Tibial artery (tissue), 4 donors: Measurements from ENCODE around the gene BTBD6.

ENCODE experiments used
- DNase-seq, 2 donors: peaks; one replicate each; pipeline ENCODE4 v3.0.0-alpha.2; 2019
- H3K27ac ChIP-seq, 2 donors: fragments of 200-600 bp; sonication (generic) in 1 of 2; 1 replicate in 1 of 2; 2 replicates in 1 of 2; pipeline ENCODE4 v1.5.1; 2018 to 2019; ENCODE audit warnings: mild to moderate bottlenecking in 1 of 2
- H3K27me3 ChIP-seq, 2 donors: fragments of 200-600 bp; sonication (generic) in 1 of 2; one replicate each; pipeline versions ENCODE4 v1.5.1 to v1.6.0; 2016 to 2019
- H3K36me3 ChIP-seq, 3 donors: fragments of 200-600 bp; sonication (generic) in 2 of 3; one replicate each; pipeline ENCODE4 v1.5.1; 2016 to 2019; ENCODE audit warnings: mild to moderate bottlenecking in 2 of 3
- H3K4me1 ChIP-seq, 4 donors: fragments of 200-600 bp; sonication (generic) in 2 of 4; 1 replicate in 3 of 4; 2 replicates in 1 of 4; pipeline ENCODE4 v1.5.1; 2016 to 2019
- H3K4me3 ChIP-seq, 2 donors: fragments of 200-600 bp; sonication (generic) in 1 of 2; 1 replicate in 1 of 2; 2 replicates in 1 of 2; pipeline ENCODE4 v1.5.1; 2018 to 2019; ENCODE audit warnings: mild to moderate bottlenecking in 2 of 2
- H3K9me3 ChIP-seq, 3 donors: fragments of 200-600 bp; sonication (generic) in 1 of 3; one replicate each; pipeline ENCODE4 v1.5.1; 2016 to 2019
- intact Hi-C: fragments of 100-400 bp; cut with DNase I; formaldehyde crosslinking; loops from one replicate; pipeline ENCODE4 v1.15.0; 2023; ENCODE audit warnings: low total_unique reads
- TF ChIP-seq, protein P1 (sequence below), 2 experiments: fragments of 200-600 bp in 1 of 2; fragments of 450-650 bp in 1 of 2; IDR thresholded peaks; one replicate each; pipeline ENCODE4 v1.5.1; 2017 to 2019; ENCODE audit warnings: antibody characterized with exemption in 2 of 2, mild to moderate bottlenecking in 1 of 2, moderate library complexity in 1 of 2

The BTBD6 gene

DNA sequence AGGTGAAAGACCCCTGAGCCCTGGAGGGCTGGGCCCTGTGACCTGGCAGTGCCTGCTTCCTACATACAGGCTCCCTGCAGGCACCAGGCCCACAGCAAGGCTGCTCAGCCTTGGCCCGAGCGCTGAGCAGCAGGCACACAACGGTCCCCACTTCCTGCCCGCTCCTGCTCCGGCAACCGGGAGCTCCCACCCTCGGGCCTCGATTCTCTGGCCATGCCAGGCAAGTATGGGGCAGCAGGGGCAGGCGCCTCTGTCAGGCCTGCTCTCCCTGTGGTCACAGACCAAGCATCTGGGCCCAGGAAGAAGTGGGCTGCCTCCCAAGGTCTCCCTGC lies 36.6 kb upstream of the BTBD6 start:
- Histone ChIP-seq H3K36me3 (peaks cover 12 to 75% (median 34%) of the 10 kb centered on the region in 3 donors), H3K4me1 (peaks cover 0 to 6% (median 0%) of the 10 kb centered on the region in 4 donors)
- DNase-seq = no peak

DNA sequence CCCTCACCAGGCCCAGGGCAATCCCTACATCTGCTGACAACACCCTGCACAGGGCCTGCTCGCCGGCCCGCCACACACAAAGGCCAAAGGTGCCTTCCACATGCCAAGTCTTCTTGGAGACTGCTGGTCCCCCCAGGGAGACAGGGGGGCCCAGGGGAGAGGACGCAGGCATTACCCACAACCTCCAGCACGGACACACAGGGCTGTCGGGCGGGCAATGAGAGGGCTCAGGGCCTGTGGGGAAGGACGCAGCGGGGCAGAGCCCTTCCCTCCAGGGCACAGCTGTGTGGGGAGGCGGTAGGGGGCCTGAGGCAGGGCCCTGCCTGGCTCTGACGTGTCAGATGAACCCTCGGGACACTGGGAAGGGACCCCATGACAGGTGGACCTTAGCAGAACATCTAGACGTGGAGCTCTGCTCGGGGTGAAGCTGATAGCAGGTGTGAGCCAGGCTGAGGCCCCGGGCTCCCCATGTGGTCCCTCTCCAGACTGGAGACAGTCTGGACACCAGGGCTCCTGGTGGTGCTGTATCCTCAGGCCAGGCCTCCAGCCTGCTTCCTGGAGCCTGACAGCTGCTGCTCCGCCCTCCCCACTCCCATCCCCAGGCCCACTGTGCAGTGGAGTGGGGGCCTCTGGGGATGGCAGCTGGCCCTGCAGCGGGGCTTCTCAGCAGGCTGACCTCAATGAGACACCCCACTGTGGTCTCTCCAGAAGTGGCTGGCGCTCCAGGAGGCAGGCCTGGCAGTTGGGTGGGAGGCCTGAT lies 35.6 kb upstream of the BTBD6 start:
- peaks cover 22 to 85% (median 44%) of the 10 kb centered on the region in 3 donors for H3K36me3 ChIP-seq
- H3K27me3 ChIP-seq = no peaks in the 10 kb centered on the region
- H3K9me3 ChIP-seq = no peaks in the 10 kb centered on the region
- H3K4me1 ChIP-seq = no peaks in the 10 kb centered on the region
- no peak overlapping the region for H3K27ac ChIP-seq
- no peak overlapping the region for H3K4me3 ChIP-seq
- intact Hi-C loops = no loop called here
- TF ChIP-seq, protein P1, sequence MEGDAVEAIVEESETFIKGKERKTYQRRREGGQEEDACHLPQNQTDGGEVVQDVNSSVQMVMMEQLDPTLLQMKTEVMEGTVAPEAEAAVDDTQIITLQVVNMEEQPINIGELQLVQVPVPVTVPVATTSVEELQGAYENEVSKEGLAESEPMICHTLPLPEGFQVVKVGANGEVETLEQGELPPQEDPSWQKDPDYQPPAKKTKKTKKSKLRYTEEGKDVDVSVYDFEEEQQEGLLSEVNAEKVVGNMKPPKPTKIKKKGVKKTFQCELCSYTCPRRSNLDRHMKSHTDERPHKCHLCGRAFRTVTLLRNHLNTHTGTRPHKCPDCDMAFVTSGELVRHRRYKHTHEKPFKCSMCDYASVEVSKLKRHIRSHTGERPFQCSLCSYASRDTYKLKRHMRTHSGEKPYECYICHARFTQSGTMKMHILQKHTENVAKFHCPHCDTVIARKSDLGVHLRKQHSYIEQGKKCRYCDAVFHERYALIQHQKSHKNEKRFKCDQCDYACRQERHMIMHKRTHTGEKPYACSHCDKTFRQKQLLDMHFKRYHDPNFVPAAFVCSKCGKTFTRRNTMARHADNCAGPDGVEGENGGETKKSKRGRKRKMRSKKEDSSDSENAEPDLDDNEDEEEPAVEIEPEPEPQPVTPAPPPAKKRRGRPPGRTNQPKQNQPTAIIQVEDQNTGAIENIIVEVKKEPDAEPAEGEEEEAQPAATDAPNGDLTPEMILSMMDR (IDR thresholded peaks at IDR 0.05) = no peak
- DNase-seq = no peak

More for the DNA sequence above, 36.6 kb upstream of the BTBD6 start:
- no peak overlapping the region for H3K4me3 ChIP-seq
- no peak overlapping the region for H3K27ac ChIP-seq
- TF ChIP-seq, protein P1 (IDR thresholded peaks at IDR 0.05) = no peak
- intact Hi-C loops = no loop called here
- no peaks in the 10 kb centered on the region for H3K27me3 ChIP-seq
- no peaks in the 10 kb centered on the region for H3K9me3 ChIP-seq

DNA sequence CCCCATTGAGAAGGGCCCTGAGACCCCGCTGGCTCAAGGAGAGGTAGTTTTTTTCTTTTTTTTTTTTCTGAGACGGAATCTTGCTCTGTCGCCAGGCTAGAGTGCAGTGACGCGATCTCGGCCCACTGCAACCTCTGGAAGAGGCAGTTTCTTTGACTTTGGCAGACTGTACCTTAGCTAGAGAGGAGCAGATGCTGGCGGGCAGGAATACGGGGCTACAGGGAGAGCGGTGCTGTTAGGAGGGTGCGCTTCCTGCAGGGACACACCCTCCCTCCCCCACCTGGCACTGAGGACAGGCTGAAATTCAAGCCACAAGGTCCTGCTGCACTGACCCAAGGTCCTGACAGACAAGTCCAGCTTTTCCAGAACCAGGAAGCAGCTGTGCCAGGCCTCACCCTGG lies 35.0 kb upstream of the BTBD6 start:
- no peaks in the 10 kb centered on the region for H3K4me1 ChIP-seq
- no peaks in the 10 kb centered on the region for H3K9me3 ChIP-seq
- peaks cover 28 to 92% (median 51%) of the 10 kb centered on the region in 3 donors for H3K36me3 ChIP-seq
- no peaks in the 10 kb centered on the region for H3K27me3 ChIP-seq
- no peak for DNase-seq
- no peak overlapping the region for H3K4me3 ChIP-seq
- H3K27ac ChIP-seq = no peak overlapping the region
- intact Hi-C loops = no loop called here
- TF ChIP-seq, protein P1 (IDR thresholded peaks at IDR 0.05) = no peak

DNA sequence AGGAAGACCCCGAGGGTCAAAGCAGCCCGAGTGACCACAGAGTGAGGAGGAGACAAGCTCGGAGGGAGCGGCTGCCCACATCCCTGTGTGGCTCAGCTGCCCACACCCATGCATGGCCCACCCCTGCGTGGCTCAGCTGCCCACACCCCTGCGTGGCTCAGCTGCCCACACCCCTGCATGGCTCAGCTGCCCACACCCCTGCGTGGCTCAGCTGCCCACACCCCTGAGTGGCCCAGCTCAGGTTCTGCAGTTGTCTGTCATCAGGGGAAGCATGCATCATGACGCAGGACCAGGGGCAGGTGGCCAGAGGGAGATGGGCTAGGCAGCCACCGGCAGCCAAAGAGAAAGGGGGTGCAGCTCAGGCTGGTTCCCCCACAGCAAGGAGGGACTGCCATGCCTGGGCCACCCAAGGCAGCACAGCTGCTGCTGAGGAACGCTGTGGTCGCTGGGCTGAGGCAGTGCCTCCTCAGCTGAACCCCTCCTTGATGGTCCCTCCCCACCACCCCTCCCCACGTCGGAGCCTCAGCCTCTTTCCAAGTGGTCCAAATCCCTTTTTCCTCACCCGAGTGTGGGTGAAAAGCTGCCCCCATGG lies 33.9 kb upstream of the BTBD6 start:
- intact Hi-C loops = no loop called here
- Histone ChIP-seq H3K27ac (no peak overlapping the region), H3K4me1 (no peaks in the 10 kb centered on the region), H3K27me3 (no peaks in the 10 kb centered on the region), H3K36me3 (peaks cover 37 to 92% (median 59%) of the 10 kb centered on the region in 3 donors), H3K9me3 (no peaks in the 10 kb centered on the region), H3K4me3 (no peak overlapping the region)
- TF ChIP-seq, protein P1 (IDR thresholded peaks at IDR 0.05) = no peak
- no peak for DNase-seq

DNA sequence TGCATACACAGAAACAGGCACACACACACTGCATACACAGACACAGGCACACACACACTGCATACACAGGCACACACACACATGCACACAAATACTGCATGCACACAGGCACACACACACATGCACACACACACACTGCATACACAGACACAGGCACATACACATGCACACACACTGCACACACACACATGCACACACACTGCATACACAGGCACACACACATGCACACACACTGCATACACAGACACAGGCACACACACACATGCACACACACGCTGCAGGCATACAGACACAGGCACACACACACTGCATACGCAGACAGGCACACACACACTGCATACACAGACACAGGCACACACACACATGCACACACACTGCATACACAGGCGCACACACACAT lies 32.7 kb upstream of the BTBD6 start:
- H3K36me3 ChIP-seq = peaks cover 38 to 91% (median 59%) of the 10 kb centered on the region in 3 donors
- no peaks in the 10 kb centered on the region for H3K27me3 ChIP-seq
- intact Hi-C loops = no loop called here
- no peak for DNase-seq
- no peak overlapping the region for H3K27ac ChIP-seq
- H3K9me3 ChIP-seq = no peaks in the 10 kb centered on the region
- no peak overlapping the region for H3K4me3 ChIP-seq
- TF ChIP-seq, protein P1 (IDR thresholded peaks at IDR 0.05) = no peak
- no peaks in the 10 kb centered on the region for H3K4me1 ChIP-seq
